ENCODE data around the gene IFNGR2.
"Not testable (repeated sequence)": the region's sequence is repeated elsewhere in the genome, so short reads cannot be mapped to it uniquely, and the experiment has no call there.

IFNGR2 gene

GRCh38 chr21:33360881-33361602, 42.2 kb upstream of the IFNGR2 start:
- no peak overlapping the region for H3K9ac ChIP-seq (ENCODE audit: low read depth, low read length, poor library complexity, severe bottlenecking)
- no peaks in the 10 kb centered on the region for H3K27me3 ChIP-seq (ENCODE audit: insufficient read depth, low read length, poor library complexity, severe bottlenecking)
- no peaks in the 10 kb centered on the region for H3K9me2 ChIP-seq (replicated peaks; ENCODE audit: low read depth, low read length)
- peak overlapping the region; percentile 22 for H3K4me3 ChIP-seq (ENCODE audit: low read length, poor library complexity, severe bottlenecking)
- H4K20me1 ChIP-seq (ENCODE audit: insufficient read depth, low read length, poor library complexity, severe bottlenecking): no peaks in the 10 kb centered on the region
- no peaks in the 10 kb centered on the region; the same call in 1 of the 2 replicates for H3F3A ChIP-seq (ENCODE audit: low read depth)
- H3K9me3 ChIP-seq (ENCODE audit: insufficient read depth, low read depth, low read length): no peaks in the 10 kb centered on the region
- TF ChIP-seq EZH2phosphoT487 (IDR thresholded peaks at IDR 0.05; ENCODE audit: borderline replicate concordance): no peak
- TF ChIP-seq CTCF (conservative IDR thresholded peaks at IDR 0.05; ENCODE audit: low read length): peak; percentile 87
- peaks cover 13% of the 10 kb centered on the region for H3K4me1 ChIP-seq (ENCODE audit: insufficient read depth, low read length, poor library complexity, severe bottlenecking)
- H3K4me2 ChIP-seq (ENCODE audit: low read depth, low read length, poor library complexity, severe bottlenecking): peak overlapping the region; percentile 44
- no peaks in the 10 kb centered on the region for H3K79me2 ChIP-seq (ENCODE audit: insufficient read depth, low read length)
- peaks cover 14% of the 10 kb centered on the region; the same call in 1 of the 2 replicates for H3K36me3 ChIP-seq (ENCODE audit: insufficient read depth, low read length)
- no peak overlapping the region for H2AFZ ChIP-seq (ENCODE audit: low read length)

GRCh38 chr21:33362044-33362555, 41.1 kb upstream of the IFNGR2 start:
- H3K9ac ChIP-seq (ENCODE audit: low read depth, low read length, poor library complexity, severe bottlenecking): no peak overlapping the region
- H3K9me2 ChIP-seq (replicated peaks; ENCODE audit: low read depth, low read length): no peaks in the 10 kb centered on the region
- peak overlapping the region; percentile 44 for H3K4me2 ChIP-seq (ENCODE audit: low read depth, low read length, poor library complexity, severe bottlenecking)
- peaks cover 6% of the 10 kb centered on the region; the same call in 1 of the 2 replicates for H3K9me3 ChIP-seq (ENCODE audit: insufficient read depth, low read depth, low read length)
- no peak overlapping the region for H3K4me3 ChIP-seq (ENCODE audit: low read length, poor library complexity, severe bottlenecking)
- H3K27me3 ChIP-seq (ENCODE audit: insufficient read depth, low read length, poor library complexity, severe bottlenecking): no peaks in the 10 kb centered on the region
- H2AFZ ChIP-seq (ENCODE audit: low read length): no peak overlapping the region
- TF ChIP-seq EZH2phosphoT487 (IDR thresholded peaks at IDR 0.05; ENCODE audit: borderline replicate concordance): no peak
- TF ChIP-seq CTCF (conservative IDR thresholded peaks at IDR 0.05; ENCODE audit: low read length): no peak
- no peaks in the 10 kb centered on the region for H3K79me2 ChIP-seq (ENCODE audit: insufficient read depth, low read length)
- H3K36me3 ChIP-seq (ENCODE audit: insufficient read depth, low read length): peaks cover 5% of the 10 kb centered on the region; the same call in 1 of the 2 replicates
- H3F3A ChIP-seq (ENCODE audit: low read depth): no peaks in the 10 kb centered on the region; the same call in 1 of the 2 replicates
- peaks cover 13% of the 10 kb centered on the region for H3K4me1 ChIP-seq (ENCODE audit: insufficient read depth, low read length, poor library complexity, severe bottlenecking)
- no peaks in the 10 kb centered on the region for H4K20me1 ChIP-seq (ENCODE audit: insufficient read depth, low read length, poor library complexity, severe bottlenecking)

GRCh38 chr21:33363911-33364609, 39.2 kb upstream of the IFNGR2 start:
- H3K79me2 ChIP-seq (ENCODE audit: insufficient read depth, low read length); H3K27me3 ChIP-seq (ENCODE audit: insufficient read depth, low read length, poor library complexity, severe bottlenecking); H3K9me2 ChIP-seq (replicated peaks; ENCODE audit: low read depth, low read length); H3K36me3 ChIP-seq (ENCODE audit: insufficient read depth, low read length); H4K20me1 ChIP-seq (ENCODE audit: insufficient read depth, low read length, poor library complexity, severe bottlenecking); H3K4me3 ChIP-seq (ENCODE audit: low read length, poor library complexity, severe bottlenecking); H2AFZ ChIP-seq (ENCODE audit: low read length); H3K4me2 ChIP-seq (ENCODE audit: low read depth, low read length, poor library complexity, severe bottlenecking); H3F3A ChIP-seq (ENCODE audit: low read depth); H3K9ac ChIP-seq (ENCODE audit: low read depth, low read length, poor library complexity, severe bottlenecking): not testable (repeated sequence)
- H3K9me3 ChIP-seq (ENCODE audit: insufficient read depth, low read depth, low read length): peaks cover 12% of the 10 kb centered on the region; the same call in 1 of the 2 replicates
- peaks cover 13% of the 10 kb centered on the region for H3K4me1 ChIP-seq (ENCODE audit: insufficient read depth, low read length, poor library complexity, severe bottlenecking)
